MG63 (cell line): ENCODE results near the gene MRPL18. TPM values are rescaled to one million over a fixed set of nuclear protein-coding genes. Genes with fewer than 3 reads are reported as not detected.

ENCODE experiments used
- DNase-seq: peaks from one replicate; pipeline ENCODE4 v3.0.0-alpha.2; 2020
- H3K27me3 ChIP-seq: fragments of 250-450 bp; sonication (Bioruptor Pico); 2 replicates; pipeline ENCODE4 v1.5.1; 2020; ENCODE audit warnings: mild to moderate bottlenecking, moderate library complexity
- H3K36me3 ChIP-seq: fragments of 250-450 bp; sonication (Bioruptor Pico); 2 replicates; pipeline ENCODE4 v1.5.1; 2020; ENCODE audit warnings: mild to moderate bottlenecking, moderate library complexity
- H3K4me3 ChIP-seq: fragments of 250-450 bp; sonication (Bioruptor Pico); 2 replicates; pipeline ENCODE4 v1.5.1; 2020; ENCODE audit warnings: mild to moderate bottlenecking, moderate library complexity
- H3K9me3 ChIP-seq: fragments of 250-450 bp; sonication (Bioruptor Pico); 2 replicates; pipeline ENCODE4 v1.5.1; 2020; ENCODE audit warnings: mild to moderate bottlenecking, moderate library complexity
- total RNA-seq: library from RNA; depleted of rRNA; stranded (reverse); fragments of >200 nt; shearing (Covaris generic); gene quantifications from 2 replicates; pipeline ENCODE4 v1.2.3, GENCODE V29; 2014; ENCODE audit warnings: low replicate concordance

MRPL18 gene
- total RNA-seq, 1 experiment from 2014 or later: 143 TPM

DNA sequence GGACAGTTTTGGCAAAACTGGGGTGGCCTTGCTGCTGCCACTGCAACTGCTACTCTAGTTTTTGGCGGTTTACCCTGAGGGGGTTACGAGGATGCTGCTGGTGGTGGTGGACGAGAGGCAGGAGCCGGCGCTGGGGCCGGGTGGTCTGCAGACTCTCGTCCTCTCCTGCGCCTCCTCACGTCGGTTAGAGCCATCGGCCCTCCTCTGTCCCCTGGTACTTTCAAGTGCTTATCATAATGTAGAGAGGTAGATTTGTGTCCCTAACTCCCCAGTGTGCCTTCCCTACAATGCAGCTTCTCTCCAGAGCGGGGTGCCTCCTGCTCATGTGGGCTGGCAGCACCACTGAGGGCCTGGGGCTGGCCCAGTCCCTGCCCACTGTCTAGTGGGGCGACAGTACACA is 35.7 kb downstream of the MRPL18 start:
- no peak for DNase-seq
- no peaks in the 10 kb centered on the region for H3K9me3 ChIP-seq
- H3K27me3 ChIP-seq: no peaks in the 10 kb centered on the region
- no peaks in the 10 kb centered on the region for H3K36me3 ChIP-seq
- H3K4me3 ChIP-seq: no peak overlapping the region

DNA sequence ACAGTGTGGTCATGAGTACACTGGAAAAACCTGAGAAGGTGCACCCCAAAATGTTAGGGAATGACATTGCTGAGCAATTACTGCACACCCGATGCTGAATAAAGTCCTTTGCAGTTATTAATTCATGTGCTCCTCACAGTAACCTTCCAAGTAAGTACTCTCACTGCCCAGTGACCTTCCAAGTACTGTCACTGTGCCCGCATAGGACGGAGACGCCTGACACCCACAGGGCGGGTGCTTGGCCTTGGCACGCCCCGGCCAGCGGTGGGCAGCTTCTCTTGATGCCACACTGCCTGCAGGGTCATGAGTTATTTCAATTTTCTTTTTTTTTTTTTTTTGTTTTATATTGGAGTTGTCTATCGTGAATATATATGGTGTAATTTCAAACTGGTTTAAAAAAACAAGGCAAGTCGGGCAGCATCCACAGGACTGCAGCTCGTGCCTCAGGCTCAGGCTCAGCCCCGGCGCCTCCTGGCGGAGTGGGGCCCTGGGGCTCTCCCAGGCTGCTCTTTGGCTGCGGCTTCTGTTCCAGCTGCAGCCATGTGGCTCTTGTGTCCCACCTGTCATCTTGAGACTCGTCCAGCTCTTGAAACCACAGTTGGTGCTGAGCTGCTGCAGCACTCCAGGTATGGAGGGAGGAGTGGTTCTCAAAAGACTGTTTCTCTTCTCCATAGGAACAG is 36.8 kb downstream of the MRPL18 start:
- no peaks in the 10 kb centered on the region for H3K27me3 ChIP-seq
- no peaks in the 10 kb centered on the region for H3K36me3 ChIP-seq
- H3K9me3 ChIP-seq: no peaks in the 10 kb centered on the region
- no peak overlapping the region for H3K4me3 ChIP-seq
- DNase-seq: no peak

GRCh38 chr6:159828074-159828473 is 37.8 kb downstream of the MRPL18 start:
- H3K9me3 ChIP-seq: no peaks in the 10 kb centered on the region
- no peak overlapping the region for H3K4me3 ChIP-seq
- no peak for DNase-seq
- H3K36me3 ChIP-seq: no peaks in the 10 kb centered on the region
- no peaks in the 10 kb centered on the region for H3K27me3 ChIP-seq

DNA sequence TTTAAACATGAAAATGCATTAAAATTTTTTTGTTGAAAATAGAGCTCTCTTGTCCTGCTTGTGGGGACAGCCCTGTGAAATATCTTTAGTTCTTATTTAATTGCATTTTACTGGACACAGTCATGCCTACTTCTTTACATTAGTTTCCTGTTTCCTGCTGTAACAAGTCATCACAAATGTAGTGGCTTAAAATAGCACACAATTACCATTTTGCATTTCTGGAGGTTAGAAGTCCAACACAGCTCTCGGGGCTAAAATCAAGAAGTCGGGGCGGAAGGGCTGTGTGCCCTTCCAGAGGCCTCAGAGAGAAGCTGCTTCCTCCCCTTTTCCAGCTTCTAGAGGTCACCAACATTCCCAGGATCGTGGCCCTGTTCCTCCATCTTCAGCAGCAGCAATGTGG is 39.3 kb downstream of the MRPL18 start:
- Histone ChIP-seq H3K27me3 (no peaks in the 10 kb centered on the region), H3K9me3 (no peaks in the 10 kb centered on the region), H3K36me3 (no peaks in the 10 kb centered on the region), H3K4me3 (no peak overlapping the region)
- no peak for DNase-seq

DNA sequence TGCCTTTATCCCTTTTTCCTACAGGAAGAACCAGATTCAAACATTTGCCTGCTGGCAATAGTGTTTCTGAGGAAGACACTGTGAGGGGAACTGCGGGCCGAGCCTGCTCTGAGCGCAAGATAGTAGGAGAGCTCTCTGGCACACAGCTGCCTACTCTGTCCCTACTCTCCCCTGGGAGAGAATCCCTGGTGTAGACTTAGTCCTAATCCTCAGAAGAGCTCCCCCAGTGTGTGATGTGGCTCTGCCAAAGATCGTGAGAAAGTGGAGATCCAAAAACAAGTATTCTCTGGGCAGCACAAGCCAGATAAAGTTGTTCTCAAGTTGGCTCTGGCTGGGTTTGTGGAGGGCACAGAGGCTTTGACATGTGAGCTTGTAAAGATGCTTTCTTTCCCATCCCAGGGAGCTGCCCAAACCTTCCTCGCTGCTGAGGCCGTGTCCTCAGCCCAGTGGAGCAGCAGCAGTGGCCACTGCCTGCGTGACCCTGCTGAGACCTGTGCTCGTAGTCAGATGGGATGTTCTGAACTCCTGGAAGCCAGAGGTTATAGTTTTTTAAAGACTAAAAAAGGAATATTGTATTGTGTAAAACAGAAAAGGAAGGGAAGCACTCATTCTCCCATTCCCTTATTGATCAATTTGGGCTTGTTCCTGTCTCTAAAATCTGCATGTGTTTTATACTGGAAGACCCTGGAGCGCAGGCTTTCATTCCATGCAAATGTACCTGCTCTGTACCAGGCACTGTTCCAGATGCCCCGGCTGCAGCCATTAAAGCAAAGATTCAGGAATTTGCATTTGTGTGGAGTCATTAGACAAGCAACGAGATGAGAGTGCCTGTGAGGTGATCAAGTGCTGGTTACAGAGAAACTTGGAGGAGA is 40.5 kb downstream of the MRPL18 start:
- Histone ChIP-seq H3K27me3 (no peaks in the 10 kb centered on the region), H3K9me3 (no peaks in the 10 kb centered on the region), H3K36me3 (no peaks in the 10 kb centered on the region), H3K4me3 (no peak overlapping the region)
- DNase-seq: no peak

DNA sequence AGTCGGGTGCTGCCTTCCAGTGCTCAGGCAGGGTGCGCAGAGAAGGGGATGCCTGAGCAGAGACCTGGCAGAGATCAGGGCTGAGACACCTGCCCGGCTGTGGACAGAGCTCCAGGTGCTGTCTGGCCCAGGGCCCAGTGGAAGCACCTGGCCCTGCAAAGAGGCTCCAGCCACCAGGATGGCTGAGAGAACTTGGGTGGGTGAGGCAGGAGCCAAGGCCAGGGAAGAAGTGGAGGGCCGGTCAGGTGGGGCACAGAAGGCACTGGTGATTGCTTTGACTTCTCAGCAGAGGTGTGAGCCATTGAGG is 41.1 kb downstream of the MRPL18 start:
- Histone ChIP-seq H3K4me3 (no peak overlapping the region), H3K9me3 (no peaks in the 10 kb centered on the region), H3K27me3 (no peaks in the 10 kb centered on the region), H3K36me3 (no peaks in the 10 kb centered on the region)
- no peak for DNase-seq

DNA sequence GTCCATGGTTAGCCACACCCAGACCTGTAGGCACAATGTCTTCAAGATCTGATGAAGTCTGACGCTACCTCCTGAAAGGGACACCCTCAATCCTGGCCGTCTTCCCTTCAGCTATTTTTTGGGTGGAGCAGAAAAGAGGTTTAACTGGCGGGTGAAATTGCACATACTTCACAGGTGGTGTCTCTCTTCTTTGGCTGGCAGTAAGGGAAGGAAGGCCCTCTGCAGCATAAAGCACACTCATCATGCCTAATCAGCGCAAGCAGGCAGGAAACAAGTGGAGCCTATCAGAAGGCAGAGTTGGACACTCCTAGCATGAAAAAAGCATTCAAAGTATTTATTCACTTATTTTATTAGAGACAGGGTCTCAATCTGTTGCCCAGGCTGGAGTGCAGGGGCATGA is 42.7 kb downstream of the MRPL18 start:
- H3K9me3 ChIP-seq: no peaks in the 10 kb centered on the region
- no peaks in the 10 kb centered on the region for H3K27me3 ChIP-seq
- no peak for DNase-seq
- no peak overlapping the region for H3K4me3 ChIP-seq
- H3K36me3 ChIP-seq: no peaks in the 10 kb centered on the region

DNA sequence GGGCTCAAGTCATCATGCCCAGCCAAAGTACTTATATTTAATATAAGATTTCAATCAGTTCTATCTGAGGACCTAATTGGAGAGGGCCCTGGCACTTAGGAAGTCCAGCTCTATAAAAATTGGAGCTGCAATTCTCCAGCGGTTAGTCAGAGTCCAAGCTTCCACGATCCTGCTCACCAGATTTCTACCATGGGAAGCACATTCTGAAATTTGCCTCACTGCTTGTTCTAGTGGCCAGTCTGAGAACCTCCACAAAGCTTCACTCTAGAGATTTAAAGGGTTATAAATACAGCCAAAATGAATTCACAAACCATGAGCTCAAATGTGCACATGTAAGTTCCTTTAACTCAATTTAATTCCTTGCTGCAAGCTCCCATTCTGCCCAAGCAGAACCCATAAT is 43.3 kb downstream of the MRPL18 start:
- H3K27me3 ChIP-seq: no peaks in the 10 kb centered on the region
- H3K4me3 ChIP-seq: no peak overlapping the region
- no peaks in the 10 kb centered on the region for H3K36me3 ChIP-seq
- no peaks in the 10 kb centered on the region for H3K9me3 ChIP-seq
- DNase-seq: peak; percentile 55

GRCh38 chr6:159833997-159834603 is 43.8 kb downstream of the MRPL18 start:
- H3K27me3 ChIP-seq: no peaks in the 10 kb centered on the region
- H3K36me3 ChIP-seq: no peaks in the 10 kb centered on the region
- no peak for DNase-seq
- H3K9me3 ChIP-seq: no peaks in the 10 kb centered on the region
- no peak overlapping the region for H3K4me3 ChIP-seq

DNA sequence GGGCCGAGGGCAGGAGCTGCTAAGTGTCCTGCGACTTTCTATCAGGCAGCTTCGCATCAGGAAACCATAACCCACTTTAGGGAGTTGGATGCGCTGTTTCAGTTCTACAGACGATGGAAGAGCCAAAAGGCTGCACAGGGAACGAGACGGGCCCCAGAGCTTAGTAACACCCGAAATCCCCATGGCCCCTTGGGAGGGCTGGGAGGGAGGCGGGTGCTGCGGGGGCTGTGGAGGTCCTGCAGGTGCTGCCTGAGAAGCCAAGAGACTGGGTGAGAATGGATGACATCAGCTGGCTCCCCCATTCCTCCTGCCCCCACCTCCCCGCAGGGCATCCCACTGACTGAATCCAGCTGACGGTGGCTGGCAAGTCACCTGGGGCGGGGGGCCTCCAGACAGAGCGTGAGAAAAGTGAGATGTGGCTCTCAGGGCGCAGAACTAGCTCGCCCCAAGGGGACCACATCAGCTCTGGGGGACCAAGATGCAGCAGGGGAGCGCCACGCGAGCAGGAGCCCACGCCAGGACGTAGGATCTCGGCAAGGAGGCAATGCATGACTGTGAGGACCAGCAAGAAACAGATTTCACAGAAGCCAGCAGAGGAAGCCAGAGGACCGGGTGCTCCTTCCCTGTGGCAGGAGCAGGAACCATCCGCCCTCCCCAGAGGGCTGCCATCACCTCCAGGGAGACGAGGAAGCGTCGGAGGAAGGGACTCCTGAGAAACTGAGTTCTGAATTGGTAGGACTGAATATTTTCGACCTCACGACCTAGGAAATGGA is 46.6 kb downstream of the MRPL18 start:
- H3K9me3 ChIP-seq: no peaks in the 10 kb centered on the region
- no peaks in the 10 kb centered on the region for H3K36me3 ChIP-seq
- no peak overlapping the region for H3K4me3 ChIP-seq
- no peaks in the 10 kb centered on the region for H3K27me3 ChIP-seq
- DNase-seq: no peak

DNA sequence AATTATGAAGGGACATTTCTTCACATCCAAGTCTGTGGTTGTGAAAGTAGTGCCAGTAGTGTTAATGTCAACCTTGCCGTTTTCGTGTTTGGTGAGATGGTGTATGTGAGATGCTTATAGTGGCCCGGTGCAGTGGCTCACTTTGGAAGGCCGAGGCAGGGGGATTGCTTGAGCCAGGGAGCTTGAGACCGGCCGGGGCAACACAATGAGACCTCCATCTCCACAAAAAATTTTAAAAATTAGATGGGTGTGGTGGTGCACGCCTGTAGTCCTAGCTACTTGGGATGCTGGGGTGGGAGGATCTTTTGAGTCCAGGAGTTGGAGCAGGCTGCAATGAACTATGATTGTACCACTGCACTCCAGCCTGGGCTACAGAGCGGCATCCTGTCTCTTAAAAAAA is 47.2 kb downstream of the MRPL18 start:
- no peaks in the 10 kb centered on the region for H3K36me3 ChIP-seq
- no peak for DNase-seq
- H3K4me3 ChIP-seq: no peak overlapping the region
- H3K9me3 ChIP-seq: no peaks in the 10 kb centered on the region
- no peaks in the 10 kb centered on the region for H3K27me3 ChIP-seq

DNA sequence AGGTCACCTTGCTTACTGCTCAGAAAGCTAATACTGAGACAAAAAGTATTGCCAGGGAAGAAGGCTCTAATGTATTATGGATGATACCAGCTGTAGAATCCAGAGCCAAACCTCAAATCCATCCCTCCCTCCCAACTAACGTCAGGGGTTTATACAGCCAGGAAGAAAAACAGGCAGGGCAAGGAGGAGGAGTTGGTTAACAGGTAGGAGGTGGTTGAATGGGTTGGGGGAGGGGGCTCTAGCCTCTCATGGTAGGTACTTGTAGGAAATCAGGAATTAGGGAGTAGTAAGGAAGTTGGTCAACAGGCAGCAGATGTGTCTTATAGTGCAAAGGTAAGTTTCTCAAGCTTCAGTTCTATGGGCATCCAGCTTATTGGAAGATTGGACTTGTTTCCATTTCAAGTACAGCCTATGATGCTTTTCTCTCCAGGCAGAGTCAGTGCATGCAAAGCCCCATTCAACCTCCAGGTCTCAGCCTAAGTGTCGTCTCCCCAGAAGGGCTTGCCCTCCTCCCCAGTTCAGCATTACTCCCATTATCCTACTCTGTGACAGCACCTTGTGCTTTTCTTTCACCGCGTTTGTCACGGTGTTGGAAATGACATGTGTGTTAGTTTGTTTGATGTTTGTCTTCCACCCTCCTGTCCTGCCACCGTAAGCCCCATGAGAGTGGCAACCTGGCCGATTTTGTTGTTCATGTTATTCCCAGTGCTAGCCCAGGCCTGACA is 47.9 kb downstream of the MRPL18 start:
- no peaks in the 10 kb centered on the region for H3K36me3 ChIP-seq
- no peak for DNase-seq
- no peaks in the 10 kb centered on the region for H3K9me3 ChIP-seq
- no peaks in the 10 kb centered on the region for H3K27me3 ChIP-seq
- H3K4me3 ChIP-seq: no peak overlapping the region

DNA sequence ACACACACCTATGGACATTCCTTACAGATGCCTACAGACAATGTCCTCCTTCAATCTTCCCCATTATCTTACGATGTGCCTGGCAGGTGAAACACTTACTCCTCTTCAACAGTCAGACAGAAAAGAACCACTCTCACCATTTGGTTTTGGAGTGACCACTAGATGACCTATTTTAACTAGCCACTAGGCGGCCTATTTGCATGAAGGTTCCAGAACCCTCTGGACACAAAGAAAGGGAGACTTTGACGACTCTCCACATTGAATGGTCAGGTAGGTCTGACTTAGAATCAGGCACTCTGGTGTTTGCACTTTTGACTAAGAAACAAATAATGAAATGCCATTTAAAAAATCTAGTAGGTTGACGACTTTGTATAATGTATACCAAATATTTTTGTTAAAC is 51.8 kb downstream of the MRPL18 start:
- Histone ChIP-seq H3K4me3 (no peak overlapping the region), H3K9me3 (no peaks in the 10 kb centered on the region), H3K27me3 (no peaks in the 10 kb centered on the region), H3K36me3 (no peaks in the 10 kb centered on the region)
- no peak for DNase-seq

DNA sequence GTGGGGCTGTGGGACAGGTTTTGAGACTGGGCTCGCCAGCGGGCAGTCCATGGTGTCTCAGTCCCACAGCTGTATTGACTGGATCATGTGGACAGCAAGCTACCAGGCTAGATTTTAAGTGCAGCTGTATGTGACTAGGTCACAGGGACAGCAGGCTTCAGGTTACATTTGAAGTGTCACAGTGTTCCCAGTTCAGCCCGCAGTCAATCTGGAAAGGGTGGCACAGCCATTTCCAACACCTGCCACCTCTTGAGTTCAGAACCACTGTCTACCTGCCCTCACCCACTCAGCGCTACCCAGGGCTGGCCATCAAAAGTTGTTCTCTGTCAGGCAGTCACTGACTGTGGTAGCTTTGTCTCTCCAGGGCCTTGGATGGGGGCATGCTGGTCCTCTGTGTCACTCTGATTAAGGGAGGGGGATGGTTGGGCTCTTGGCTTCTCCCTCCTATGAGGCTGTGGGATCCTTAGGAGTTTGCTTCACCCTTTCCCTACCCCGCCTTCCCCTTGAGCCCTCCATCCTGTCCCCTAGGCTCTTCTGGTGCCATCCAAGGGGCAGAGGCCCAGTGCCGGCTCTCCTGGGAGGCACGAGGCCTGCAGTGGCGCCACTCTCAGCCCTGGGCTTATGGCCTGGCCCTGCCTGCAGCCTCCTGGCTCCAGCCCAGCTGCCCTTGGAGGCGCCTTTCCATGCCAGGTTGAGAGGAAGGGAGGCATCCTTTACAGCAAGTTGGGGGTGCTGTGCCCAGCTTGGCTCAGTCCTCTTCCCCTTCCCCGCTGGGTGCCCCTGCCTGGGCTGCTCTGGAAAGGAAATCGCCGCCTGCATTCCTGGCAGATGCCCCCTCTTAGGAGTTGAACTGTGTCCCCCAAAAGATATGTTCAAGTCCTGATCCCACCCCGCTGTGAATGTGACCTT is 54.7 kb downstream of the MRPL18 start:
- Histone ChIP-seq H3K36me3 (no peaks in the 10 kb centered on the region), H3K9me3 (no peaks in the 10 kb centered on the region), H3K4me3 (no peak overlapping the region), H3K27me3 (no peaks in the 10 kb centered on the region)
- no peak for DNase-seq
